GM18505 (cell line): ENCODE data around the gene COX6B2.
"Not testable (repeated sequence)": the region's sequence is repeated elsewhere in the genome, so short reads cannot be mapped to it uniquely, and the experiment has no call there.

Experiments used
- ATAC-seq: cut with Tn5 transposase; IDR thresholded peaks from one replicate; pipeline ENCODE4 v1.9.1; 2021; ENCODE audit not compliant: unreplicated experiment
- POLR2A ChIP-seq: IDR thresholded peaks from 4 replicates; pipeline ENCODE4 v1.6.1; 2011; ENCODE audit warnings: borderline replicate concordance; ENCODE audit not compliant: insufficient read depth, insufficient read length; ENCODE audit errors: extremely low read depth

The COX6B2 gene, protein sequence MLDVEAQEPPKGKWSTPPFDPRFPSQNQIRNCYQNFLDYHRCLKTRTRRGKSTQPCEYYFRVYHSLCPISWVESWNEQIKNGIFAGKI

DNA sequence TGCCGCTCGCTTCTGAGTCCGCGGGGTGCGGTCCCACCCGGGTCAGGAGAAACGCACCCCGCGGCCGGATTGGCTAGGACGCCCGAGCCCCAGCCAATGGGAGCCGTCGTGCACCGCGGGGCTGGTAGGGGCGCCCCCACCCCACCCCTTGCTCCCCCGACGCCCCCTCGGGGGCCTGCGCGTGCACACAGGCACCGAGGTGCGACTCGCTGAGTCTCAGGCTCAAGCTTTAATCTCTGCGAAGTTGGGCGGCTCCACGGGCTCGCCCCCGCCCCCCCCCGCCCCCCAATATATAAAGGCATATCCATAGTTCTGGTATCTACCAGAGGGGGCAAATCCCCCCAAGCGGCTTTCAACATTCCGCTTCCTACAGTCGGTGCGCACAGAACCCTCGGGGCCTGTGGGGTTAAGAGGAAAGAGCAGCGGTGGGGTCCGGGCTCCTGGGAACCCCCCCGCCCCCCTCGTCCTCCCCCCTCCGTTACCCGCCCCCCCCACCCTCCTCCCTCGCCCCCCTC lies at the start of gene COX6B2:
Gene COX6B2, minus strand, starts transcription at position 22 of the 515 bp plus-strand sequence. CDS start 198 bp downstream, outside the sequence.
- no peak for TF ChIP-seq POLR2A
- ATAC-seq: no peak

DNA sequence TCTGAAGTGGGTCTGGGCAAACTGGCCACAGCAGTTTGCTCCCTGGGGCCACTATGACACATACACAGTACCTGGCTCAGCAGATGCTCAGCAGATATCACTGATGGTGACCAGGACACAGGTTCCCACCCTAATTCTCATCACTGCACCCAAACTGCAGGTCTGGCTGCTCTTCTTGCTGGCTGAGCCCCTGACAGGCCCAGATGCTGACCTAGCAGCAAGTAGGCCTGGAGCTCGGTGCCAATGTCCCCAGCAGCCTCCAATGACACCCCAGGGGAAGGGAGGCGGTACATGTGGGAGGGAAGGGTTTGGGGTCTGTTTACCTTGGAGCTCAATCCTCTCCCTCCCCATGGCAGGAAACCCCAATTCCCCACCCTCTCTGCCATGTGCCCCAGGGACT lies 48.0 kb upstream of the COX6B2 start:
- ATAC-seq: no peak
- no peak for TF ChIP-seq POLR2A

DNA sequence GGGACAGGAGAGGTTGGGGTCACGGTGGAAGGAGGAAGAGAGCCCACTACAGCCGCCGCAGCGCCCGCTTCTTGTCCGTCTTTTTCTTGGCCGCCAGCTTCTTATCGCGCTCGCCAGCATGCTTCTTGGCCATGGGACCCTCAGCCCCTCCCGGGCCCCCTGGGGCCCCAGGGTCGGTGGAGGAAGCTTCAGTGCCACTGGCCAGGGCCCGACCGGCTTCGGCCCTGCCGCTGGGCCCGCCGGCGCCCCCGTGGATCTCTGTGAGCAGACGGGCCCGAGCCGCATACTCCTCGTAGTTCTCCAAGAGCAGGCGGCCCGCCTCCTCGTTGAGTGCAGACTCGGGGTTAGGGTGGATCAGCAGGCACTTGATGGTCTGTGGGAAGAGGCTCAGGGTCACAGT lies 46.9 kb upstream of the COX6B2 start:
- ATAC-seq: not testable (repeated sequence)

DNA sequence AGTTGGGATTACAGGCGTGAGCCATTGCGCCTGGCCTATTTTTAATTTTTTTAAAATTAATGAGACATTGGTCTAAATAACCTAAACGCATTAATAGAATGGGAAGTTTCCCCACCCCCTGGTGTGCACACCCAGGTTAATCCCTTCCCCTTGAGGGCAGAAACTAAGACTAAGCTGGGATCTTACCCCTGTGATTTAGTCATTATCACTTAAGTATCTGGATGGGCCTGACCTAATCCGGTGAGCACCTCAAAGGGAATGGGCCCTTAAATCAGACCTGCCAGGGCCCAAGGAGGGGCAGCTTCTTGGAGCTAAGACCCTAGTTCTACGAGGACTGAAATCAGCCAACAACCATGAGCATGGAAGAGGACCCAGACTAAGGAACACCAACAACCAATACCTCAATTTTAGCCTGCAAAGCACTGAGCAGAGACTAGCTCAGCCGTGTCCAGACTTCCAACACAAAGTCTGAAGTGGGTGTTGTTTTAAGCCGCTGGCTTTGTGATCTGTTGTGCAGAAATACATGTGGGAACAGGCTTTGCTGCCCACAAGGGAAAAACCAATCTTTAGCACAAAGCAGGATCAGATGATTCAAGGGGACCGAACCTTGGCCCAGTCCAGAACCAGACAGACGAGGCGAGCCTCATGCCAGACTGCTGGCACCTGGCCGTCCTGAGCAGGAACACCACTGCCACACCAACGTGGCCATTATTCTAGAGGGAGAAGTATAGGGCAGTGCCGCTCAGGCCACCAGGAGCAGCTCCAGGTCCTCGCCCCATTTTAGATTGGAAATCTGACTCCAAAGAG lies 46.0 kb upstream of the COX6B2 start:
- no peak for TF ChIP-seq POLR2A
- no peak for ATAC-seq

DNA sequence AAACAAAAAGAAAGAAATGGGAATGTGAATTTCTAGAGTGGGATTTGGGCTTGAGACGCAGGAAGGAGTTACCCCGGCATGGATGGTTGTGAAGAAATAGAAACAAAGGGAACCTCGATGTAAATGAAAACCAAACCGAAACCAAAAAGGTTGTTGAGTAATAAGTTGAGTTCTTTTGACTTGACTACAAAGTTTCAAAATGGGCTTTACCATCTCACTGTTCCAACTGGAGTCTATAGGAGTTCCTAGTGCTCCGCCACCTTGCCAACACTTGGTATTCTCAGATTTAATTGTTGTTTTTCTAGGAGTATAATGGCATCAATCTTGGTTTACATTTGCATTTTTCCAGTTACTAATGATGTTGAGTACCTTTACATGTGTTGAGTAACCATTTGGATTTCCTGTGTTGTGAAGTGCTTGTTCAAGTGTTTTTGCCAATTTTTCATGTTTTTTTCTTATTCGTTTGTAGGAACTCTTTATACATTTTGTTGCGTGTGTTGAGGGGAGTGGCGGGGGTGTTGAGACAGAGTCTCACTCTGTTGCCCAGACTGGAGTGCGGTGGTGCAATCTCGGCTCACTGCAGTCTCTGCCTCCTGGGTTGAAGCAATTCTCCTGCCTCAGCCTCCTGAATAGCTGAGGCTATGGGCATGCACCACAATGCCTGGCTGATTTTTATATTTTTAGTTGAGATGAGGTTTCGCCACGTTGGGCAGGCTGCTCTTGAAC lies 43.8 kb upstream of the COX6B2 start:
- TF ChIP-seq POLR2A: no peak
- ATAC-seq: no peak

DNA sequence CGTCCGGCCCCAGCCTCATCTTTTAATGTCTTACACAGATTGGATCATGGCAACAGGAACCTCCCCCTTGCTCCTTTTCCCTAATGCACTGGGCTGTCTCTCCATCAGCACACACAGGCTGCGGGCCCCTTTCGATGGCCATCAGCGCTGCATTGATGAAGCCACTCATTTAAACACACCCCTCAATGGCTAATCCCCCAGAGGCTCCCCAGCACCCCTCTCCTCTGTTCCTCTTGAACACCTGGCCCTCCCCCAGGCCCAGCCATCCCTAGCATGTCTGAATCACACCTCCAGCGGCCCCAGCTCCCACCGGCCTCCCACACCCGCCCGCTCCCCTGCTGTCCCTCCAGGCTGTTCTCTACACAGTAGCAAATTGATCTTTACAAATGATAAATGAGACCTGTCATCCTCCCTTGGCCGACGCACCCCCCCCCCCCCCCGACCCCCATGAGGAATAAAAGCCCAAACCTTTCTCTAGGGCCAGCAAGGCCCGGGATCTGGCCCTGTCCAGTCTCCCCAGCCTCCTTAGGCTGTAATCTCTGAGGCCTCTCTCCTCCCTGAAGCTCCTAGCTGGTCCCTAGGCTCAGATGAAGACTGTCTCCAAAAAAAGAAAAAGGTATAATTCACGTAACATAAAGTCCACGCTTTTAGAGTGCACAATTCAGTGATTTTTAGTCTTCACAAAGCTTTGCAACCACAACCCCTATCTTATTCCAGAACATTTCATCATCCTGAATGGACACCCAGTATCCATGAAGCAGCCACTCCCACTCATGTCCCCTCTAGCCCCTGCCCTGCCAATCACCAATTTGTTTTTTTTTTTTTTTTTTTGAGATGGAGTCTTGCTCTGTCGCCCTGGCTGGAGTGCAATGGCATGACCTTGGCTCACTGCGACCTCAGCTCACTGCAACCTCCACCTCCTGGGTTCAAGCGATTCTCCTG lies 38.6 kb upstream of the COX6B2 start:
- no peak for TF ChIP-seq POLR2A
- no peak for ATAC-seq

DNA sequence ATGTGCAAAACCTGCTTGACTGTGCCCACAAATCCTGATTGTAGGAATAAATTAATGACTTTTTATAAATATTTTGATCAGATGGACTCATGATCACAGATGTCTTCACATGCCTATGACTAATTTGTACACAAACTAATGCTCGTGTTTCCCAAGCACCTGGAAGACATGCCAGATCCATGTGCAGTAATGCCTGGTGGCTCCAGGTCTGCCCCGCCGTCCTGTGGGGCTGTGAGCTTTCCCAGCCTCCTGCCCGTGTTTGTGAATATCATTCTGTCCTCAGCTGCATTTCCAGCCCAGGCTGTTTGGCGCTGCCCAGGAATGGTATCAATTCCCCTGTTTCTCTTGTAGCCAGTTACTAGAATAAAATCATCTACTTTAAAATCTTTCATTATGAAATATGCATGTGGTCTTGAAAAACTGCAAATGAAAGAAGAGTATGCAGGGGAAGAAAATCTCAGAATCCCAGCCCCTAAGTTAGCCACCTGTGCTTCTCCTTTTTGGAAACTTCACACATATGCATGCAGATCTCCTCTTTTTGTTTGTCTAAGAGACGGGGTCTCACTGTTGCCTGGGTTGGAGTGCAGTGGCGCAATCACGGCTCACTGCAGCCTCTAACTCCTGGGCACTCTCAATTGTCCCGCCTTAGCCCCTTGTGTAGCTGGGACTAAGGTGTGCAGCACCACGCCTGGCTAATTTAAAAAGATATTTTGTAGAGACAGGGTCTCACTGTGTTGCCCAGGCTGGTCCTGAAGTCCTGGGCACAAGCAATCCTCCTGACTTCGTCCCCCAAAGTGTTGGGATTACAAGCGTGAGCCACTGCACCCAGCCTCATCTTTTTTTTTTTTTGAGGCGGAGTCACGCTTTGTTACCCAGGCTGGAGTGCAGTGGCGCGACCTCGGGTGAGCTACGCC lies 37.4 kb upstream of the COX6B2 start:
- no peak for TF ChIP-seq POLR2A
- ATAC-seq: no peak

DNA sequence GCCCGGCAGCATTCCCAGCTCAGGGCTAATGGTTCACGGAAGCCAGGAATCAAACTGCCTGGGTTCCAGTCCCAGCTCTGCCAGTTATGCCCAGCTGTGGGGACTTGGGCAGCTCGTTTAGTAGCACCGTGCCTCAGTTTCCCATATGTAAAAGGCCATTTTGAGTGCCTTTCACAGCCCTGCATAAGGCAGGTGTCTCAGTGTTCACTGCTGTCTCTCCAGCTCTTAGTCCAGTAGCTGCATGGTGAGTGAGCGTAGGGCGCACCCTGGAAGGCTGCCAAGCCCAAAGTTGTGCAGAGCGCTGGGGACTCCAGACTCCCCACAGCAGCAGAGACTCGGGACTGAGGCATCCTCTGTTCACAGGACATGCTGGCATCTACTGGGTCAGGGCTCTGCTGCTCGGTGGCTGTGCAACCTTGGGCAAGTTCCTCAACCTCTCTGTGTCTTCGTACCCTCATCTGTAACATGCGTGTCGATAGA lies 36.7 kb upstream of the COX6B2 start:
- peak; percentile 54 for TF ChIP-seq POLR2A
- ATAC-seq: no peak

DNA sequence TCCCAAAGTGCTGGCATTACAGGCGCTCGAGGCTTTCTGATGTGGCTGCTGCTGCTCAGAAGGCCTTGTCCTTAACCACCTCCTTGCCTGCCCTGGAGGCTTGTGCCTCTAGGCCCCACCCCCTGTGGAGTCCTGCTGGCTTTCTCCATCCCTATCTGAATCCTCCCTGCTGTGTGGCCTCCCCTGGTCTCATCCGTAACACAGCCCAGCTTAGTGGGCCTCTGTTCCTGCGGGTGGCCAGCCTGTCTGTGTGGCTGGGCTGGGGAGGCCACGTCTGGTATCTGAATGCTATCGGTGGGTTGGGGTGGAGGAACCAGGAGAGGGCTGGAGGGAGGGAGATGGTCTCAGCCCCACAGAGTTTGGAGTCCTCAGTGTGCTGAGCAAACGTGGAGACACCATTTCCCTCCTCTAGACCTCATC lies 36.0 kb upstream of the COX6B2 start:
- ATAC-seq: no peak

DNA sequence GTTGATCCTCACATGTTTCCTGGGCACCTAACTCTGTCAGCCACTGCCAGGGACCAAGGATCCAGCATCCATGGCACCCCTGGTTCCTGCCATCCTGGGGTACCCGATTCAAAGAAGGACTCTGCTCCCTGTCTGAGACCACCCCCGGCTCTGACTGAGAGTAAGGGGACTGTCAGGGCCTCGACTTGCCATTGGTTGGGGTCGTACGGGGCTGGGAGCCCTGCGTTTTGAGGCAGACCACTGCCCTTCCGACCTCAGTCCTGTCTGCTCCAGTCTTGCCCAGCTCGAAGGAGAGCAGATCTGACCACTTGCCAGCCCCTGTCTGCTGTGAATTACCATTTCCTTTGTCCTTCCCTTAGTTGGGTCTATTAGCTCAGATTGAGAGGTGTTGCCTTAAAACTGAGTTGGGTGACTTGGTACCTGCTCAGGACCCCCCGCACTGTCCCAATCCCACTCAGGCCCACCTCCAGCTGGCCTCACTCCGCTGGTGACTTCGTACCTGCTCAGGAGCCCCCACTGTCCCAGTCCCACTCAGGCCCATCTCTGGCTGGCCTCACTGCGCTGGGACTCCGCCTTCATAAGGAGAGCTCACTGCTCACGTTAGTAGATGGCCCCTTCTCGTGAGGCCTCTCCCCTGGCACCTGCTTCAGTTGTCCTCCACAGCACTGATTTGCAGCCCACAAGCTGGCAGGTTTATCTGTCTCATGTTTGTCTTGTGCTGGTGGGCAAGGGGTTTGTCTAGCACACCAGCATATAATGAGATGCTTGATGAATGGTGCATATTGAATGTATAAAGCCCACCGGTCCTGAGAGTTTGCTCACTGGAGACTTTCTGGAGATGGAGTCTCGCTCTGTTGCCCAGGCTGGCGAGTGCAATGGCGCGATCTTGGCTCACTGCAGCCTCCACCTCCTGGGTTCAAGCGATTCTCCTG lies 35.1 kb upstream of the COX6B2 start:
- no peak for ATAC-seq
- TF ChIP-seq POLR2A: peak; percentile 40

More for the DNA sequence above, 36.0 kb upstream of the COX6B2 start:
- no peak for TF ChIP-seq POLR2A
